PC-3 (cell line): ENCODE data around the gene VPREB3.

ENCODE experiments used
- EZH2 ChIP-seq: fragments of 300-600 bp; sonication (generic); IDR thresholded peaks from one replicate; pipeline ENCODE4 v1.6.1; 2017; ENCODE audit warnings: antibody characterized with exemption, mild to moderate bottlenecking, low read length; ENCODE audit not compliant: unreplicated experiment
- EZH2phosphoT487 ChIP-seq: fragments of 300-600 bp; sonication (generic); IDR thresholded peaks from 2 replicates; pipeline ENCODE4 v1.6.1; 2018; ENCODE audit warnings: mild to moderate bottlenecking, antibody characterized with exemption, low read length, borderline replicate concordance
- TF ChIP-seq, protein P1 (sequence below): fragments of 300-600 bp; sonication (generic); conservative IDR thresholded peaks from 2 replicates; pipeline ENCODE4 v1.5.1; 2017; ENCODE audit warnings: antibody characterized with exemption, low read depth, mild to moderate bottlenecking, low read length

DNA sequence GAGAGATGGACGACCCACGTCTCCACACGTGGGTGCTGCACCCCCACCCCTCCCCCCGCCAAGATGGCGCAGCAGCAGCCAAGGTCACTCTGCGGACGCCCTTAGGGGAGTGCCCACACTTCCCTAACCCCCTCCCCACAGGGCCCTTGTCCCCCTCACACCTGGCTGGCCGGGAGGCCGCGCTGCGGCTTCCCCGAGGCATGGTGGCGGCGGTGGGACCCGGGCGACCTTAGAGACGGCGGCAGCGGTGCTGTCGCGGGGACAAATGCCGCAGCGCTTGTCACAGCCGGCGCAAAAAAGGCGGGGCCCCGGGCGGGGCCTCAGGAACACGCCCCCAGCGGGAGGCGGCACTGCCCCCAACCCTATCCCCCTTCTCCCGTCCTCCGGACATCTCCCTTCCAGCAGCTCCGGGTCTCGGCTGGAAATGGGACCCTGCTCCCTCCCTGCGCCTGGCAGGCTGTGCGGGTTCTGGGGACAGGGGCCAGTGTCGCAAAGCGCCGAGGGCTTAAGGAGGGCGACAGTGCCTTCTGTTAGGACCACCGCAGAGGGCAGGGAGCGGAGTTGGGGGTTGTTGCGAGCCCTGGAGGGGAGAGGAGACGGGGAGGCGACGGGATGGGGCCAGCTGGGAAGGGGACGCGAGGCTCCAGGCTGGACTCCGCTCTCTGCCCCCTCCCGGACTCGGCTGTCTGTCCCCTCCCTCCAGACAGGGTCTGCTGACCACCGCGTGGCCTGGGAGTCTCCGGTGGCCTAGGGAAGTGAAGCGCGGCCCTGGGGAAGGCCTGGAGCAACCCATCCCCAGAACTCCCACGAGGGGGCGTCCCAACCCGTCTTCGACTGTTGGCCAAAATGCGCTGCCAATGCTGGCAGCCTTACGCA, 13.7 kb upstream of the VPREB3 start, which contains the start of gene CHCHD10:
- TF ChIP-seq, protein P1, sequence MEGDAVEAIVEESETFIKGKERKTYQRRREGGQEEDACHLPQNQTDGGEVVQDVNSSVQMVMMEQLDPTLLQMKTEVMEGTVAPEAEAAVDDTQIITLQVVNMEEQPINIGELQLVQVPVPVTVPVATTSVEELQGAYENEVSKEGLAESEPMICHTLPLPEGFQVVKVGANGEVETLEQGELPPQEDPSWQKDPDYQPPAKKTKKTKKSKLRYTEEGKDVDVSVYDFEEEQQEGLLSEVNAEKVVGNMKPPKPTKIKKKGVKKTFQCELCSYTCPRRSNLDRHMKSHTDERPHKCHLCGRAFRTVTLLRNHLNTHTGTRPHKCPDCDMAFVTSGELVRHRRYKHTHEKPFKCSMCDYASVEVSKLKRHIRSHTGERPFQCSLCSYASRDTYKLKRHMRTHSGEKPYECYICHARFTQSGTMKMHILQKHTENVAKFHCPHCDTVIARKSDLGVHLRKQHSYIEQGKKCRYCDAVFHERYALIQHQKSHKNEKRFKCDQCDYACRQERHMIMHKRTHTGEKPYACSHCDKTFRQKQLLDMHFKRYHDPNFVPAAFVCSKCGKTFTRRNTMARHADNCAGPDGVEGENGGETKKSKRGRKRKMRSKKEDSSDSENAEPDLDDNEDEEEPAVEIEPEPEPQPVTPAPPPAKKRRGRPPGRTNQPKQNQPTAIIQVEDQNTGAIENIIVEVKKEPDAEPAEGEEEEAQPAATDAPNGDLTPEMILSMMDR: peak; percentile 71
- TF ChIP-seq EZH2phosphoT487 (no peak), EZH2 (no peak)
